Choroid plexus epithelial cell (primary cell): ENCODE measurements around the gene CYTH1.

ENCODE experiments used
- DNase-seq: peaks from one replicate; pipeline ENCODE4 v3.0.0-alpha.2; 2010; ENCODE audit warnings: low read depth
- H3K4me3 ChIP-seq: 2 replicates; pipeline ENCODE4 v1.5.1; 2011; ENCODE audit warnings: low read depth, mild to moderate bottlenecking, control low read depth, low read length, moderate library complexity
- CTCF ChIP-seq: conservative IDR thresholded peaks from 2 replicates; pipeline ENCODE4 v1.5.1; 2011; ENCODE audit warnings: low read depth, mild to moderate bottlenecking, control low read depth, inconsistent platforms, low read length, moderate library complexity

CYTH1 gene

DNA sequence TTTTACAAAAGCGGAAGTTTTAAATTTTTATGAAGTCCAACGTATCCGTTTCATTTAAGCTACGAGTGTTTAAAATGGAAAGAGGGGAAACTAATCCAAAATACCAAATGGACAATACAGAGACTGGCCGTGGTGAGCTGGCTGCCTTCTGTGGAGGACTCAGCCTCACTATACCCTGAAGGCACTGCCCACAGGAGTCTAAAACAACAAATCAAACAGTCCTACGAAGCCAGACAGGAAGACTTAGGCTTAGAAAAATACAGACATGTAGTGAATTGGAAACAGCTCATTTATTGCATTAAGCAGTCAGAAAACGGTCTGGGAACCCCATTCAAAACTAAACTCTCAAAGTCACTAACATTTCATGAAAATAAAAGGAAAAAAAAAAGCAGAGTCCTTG lies 75.1 kb downstream of the CYTH1 start:
- H3K4me3 ChIP-seq: no peak overlapping the region
- DNase-seq: peak; percentile 23

GRCh38 chr17:78706271-78706915 lies 75.7 kb downstream of the CYTH1 start:
- H3K4me3 ChIP-seq: no peak overlapping the region
- DNase-seq: peak; percentile 40
- no peak for TF ChIP-seq CTCF

More for the DNA sequence above, 75.1 kb downstream of the CYTH1 start:
- TF ChIP-seq CTCF: no peak

DNA sequence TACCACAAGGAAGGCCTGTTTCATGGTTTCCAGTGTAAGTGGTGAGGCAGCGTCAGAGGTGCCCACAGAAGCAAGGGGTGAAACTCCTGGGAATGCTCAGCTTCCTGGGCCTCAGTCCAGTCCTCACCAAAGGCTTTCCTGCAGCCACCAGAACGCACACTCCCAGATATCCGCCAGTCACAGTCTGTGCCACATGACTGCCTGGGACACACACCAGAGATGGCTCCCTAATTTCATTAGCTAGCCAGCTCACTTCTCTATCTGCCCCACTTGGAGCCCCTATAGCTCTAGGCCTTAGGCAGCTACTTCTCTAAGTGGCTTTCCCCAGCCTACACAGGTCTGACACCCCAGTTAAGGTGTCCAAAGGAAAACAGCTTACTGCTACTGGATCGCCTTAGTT lies 77.0 kb downstream of the CYTH1 start:
- TF ChIP-seq CTCF: no peak
- no peak for DNase-seq
- H3K4me3 ChIP-seq: no peak overlapping the region

DNA sequence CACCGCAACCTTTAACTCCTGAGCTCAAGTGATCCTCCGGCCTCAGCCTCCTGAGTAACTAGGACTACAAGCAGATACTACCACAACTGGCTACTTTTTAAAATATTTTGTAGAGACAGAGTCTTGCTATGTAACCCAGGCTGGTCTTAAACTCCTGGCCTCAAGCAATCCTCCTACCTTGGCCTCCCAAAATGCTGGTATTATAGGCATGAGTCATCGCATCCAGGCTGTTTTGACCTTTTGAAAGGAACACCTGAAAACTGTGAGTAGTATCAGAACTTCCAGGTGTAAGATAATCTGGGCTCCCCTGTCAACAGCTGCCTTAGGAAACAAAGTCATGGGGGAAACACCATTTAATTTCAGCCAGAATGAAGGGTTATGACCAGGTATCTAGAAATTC lies 77.5 kb downstream of the CYTH1 start:
- no peak for DNase-seq
- no peak for TF ChIP-seq CTCF
- H3K4me3 ChIP-seq: no peak overlapping the region

- no peak overlapping the region for H3K4me3 ChIP-seq
- no peak for TF ChIP-seq CTCF
- no peak for DNase-seq
These were observed 84.3 kb downstream of the CYTH1 start for GRCh38 chr17:78697554-78698343.

DNA sequence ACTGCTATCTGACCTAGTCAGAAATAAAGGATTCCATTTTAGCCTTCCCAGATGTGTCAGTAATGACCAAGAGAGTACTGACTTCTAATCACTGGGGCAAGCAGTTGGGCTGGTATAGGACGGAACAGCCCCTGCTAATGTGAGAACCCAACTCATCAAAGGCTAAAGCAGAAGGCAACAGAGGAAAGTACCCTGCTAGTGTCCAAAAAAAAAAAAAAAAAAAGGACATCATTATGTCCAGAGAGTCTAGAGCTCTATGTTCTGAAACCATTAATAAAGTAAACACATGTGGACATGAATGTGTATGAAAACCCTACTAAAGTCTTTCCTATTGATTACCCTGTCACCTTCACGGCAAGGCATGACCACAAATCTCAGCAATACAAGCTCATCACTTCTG lies 85.0 kb downstream of the CYTH1 start:
- no peak overlapping the region for H3K4me3 ChIP-seq
- no peak for DNase-seq
- no peak for TF ChIP-seq CTCF
